NCI-H2107 treated with DMSO at 0.1 percent for 48 hours (cell line): ENCODE measurements around the gene NBPF3.
"Not testable (repeated sequence)": the region's sequence is repeated elsewhere in the genome, so short reads cannot be mapped to it uniquely, and the experiment has no call there.

Experiments
- DNase-seq: peaks from one replicate; lab custom pipeline; 2025; ENCODE audit not compliant: unreplicated experiment; lab: John Stamatoyannopoulos, UW

The NBPF3 gene

DNA sequence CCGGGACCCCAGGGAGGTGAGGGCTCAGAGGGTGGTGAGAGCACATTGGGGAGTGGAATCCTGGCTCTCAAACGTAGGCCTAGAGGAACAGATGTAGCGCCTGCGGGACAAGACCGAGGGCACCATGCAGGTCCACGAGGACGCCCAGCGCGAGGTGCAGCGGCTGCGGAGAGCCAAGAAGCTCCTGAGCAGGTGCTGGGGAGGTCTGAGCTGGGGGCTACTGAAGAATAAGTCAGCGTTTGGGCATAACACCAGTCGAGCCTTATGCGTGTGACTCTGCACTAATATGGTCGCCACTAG lies 2.6 kb upstream of the NBPF3 start:
- DNase-seq = no peak

- not testable (repeated sequence) for DNase-seq
Observed at GRCh38 chr1:21438646-21439312, 1.2 kb upstream of the NBPF3 start.

- no peak for DNase-seq
Observed at GRCh38 chr1:21439345-21439720, 604 bp upstream of the NBPF3 start.

- not testable (repeated sequence) for DNase-seq
Observed at GRCh38 chr1:21440630-21441125, 741 bp downstream of the NBPF3 start.

- DNase-seq = not testable (repeated sequence)
Observed at GRCh38 chr1:21446647-21447046, 6.7 kb downstream of the NBPF3 start.

DNA sequence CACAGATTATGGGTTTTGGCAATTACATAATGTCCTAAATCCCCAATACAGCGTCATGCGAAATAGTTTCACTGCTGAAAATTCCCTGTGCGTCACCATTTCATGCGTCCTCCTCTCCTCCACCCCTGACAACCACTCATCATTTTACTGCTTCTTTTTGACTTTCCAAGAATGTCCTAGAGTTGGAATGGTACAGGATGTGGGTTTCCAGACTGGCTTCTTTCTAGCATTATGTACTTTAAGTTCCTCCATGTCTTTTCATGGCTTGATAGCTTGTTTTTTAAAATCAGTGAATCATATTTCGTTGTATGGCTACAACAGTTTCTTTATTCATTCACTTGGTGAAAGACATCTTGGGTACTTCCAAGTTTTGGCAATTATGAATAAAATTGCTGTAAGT lies 7.4 kb downstream of the NBPF3 start:
- no peak for DNase-seq

- no peak for DNase-seq
Observed at GRCh38 chr1:21449906-21450305, 10.0 kb downstream of the NBPF3 start.

DNA sequence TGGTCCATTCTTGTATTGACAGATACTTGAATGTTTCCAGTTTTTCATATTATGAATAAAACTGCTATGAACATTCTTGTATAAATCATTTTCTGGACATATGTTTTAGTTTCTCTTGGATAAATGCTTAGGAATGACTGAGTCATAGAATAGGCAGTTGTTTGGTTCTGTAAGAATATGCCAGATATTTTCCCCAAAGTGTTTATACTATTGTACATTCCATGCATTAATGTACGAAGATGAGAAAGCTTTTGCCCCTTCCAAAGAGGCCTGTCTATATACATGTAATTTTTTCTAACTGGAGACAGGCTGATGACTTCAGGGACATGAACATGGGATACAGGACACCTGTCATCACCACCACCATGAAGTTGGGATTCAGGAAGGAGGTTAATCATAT lies 11.3 kb downstream of the NBPF3 start:
- no peak for DNase-seq

DNA sequence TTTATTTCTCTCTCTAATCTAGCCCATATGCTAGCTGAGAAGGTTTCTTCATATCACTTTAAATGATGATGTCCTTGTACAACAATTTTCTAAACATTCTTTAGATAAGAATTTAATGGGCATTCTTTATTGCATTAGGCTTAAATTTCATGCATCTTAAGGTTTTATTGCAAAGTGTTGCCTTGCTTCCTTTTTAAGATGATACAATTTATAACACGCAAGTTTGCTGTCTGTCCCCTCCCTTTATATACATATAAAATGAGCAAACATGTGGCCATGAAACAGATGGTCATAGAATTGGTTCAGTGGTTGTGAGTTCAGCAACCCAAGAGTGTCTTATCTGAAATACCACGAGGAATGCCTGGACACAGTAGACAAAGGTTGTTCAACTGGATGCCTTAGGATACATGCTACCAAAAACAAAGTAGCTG lies 12.1 kb downstream of the NBPF3 start:
- DNase-seq = no peak

GRCh38 chr1:21453964-21454614 lies 14.2 kb downstream of the NBPF3 start:
- not testable (repeated sequence) for DNase-seq

DNA sequence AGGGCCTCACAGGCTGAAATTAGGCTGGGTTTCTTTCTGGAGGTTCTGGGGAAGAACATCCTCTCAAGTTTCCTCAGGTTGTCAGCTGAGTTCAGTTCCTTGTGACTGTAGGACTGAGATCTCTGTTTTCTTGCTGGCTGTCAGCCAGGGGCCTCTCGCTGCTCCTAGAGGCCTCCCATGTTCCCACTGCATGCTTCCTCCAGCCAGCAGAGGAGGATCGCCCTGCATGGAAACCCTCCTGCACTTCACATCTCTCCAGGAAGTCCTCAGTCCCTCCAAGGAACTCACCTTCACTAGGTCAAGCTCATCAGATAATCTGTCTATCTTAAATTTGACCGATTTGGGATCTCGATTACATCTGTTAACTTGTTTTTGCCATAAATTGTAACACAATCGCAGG lies 15.0 kb downstream of the NBPF3 start:
- DNase-seq = not testable (repeated sequence)

DNA sequence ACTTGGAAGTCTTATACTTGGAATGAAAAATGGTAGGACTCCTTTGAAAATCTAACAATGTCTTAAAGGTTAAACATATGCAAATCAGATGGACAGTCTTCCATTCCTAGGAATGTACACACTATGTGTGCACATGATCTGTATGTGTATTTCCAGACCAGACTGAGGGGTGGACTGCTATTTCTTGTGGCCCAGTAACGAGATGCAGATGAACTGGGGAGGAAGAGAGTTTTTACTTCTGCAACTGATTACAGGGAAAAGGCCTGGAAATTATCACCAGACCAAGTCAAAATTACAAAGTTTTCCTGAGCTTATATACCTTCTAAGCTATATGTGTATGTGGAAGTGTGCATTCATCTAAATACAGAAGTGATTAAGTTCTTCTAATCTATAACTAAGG lies 17.7 kb downstream of the NBPF3 start:
- DNase-seq = no peak

DNA sequence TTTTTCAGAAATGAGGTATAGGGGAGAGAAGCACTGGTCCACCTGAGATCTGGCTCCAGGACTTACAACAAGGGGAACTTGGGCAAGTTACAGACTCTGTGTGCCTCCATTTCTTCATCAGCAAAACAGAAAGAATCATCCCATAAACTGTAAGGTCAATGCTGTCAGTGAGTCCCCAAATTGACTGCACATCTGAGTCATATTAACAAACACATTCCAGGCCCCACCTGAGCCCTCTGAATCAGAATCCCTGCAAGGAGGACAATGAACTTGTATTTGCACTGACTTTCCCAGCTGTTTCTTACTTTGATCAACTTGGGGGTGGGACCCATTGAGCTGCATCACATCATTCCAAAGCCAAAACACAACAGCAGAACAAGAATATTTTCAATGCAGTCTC lies 25.2 kb downstream of the NBPF3 start:
- DNase-seq = not testable (repeated sequence)

- DNase-seq = not testable (repeated sequence)
Observed at GRCh38 chr1:21467946-21468345, 28.0 kb downstream of the NBPF3 start.

- no peak for DNase-seq
Observed at GRCh38 chr1:21468599-21468998, 28.7 kb downstream of the NBPF3 start.

GRCh38 chr1:21469581-21469980 lies 29.6 kb downstream of the NBPF3 start:
- DNase-seq = no peak

- no peak for DNase-seq
Observed at GRCh38 chr1:21472861-21473260, 32.9 kb downstream of the NBPF3 start.

DNA sequence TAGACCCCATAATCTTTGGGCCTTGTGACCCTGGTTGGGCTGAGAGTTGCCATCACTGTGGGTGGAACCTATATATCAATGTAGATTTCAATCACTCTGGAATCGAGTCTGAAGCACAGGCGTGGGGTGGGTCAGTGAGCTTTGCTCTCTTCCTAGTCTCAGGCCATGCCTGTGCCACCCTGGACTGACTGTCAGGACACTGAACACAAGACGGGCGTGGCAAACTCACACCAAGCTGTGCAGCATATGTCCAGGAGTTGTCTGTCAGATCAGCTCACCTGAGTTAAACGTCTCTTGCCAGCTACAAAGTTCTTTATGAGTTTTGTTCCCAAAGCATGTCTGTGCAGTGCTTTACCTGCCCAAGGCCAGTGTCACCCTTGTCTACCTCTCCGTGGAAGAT lies 38.4 kb downstream of the NBPF3 start:
- DNase-seq = no peak

- DNase-seq = not testable (repeated sequence)
Observed at GRCh38 chr1:21483881-21484280, 43.9 kb downstream of the NBPF3 start.

- DNase-seq = no peak
Observed at GRCh38 chr1:21489146-21489545, 49.2 kb downstream of the NBPF3 start.

DNA sequence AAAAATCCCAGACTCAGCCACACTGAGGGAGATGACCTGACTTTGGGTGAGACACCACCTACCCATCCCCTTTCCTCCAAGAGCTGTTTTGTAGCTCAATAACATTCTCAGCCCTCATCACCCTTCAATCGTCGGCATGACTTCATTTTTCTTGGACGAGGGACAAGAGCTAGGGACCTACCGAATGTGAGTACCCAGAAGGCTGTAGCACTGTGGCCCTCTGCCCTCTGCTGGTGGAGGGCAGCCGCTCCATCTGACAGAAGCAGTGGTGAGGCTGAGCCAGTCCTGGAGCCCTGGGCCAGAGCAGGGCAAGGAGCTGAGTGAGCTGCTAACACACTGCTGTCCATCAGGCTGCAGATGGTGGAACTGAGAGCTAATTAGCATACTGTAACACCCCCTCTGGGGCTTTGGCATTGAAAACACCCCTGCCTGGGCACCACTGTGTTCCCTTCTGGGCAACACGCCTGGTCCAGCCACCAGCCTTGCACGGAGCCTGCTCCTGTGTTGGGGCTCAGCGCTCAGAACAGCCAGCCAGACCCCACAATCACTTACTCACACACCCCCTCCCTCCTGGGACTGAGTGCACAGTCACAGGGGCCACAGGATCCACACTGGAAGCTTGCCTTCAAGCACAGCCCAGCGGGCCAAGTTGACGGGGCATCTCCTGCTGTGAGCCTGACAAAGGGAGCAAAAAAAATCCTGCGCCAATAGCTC lies 51.0 kb downstream of the NBPF3 start:
- no peak for DNase-seq
